D721Med (cell line): ENCODE data around the gene SKI.

Experiments
- DNase-seq: peaks from one replicate; pipeline ENCODE4 v3.0.0; 2011; ENCODE audit warnings: low spot score; ENCODE audit not compliant: insufficient read length
- FAIRE-seq: peaks from 2 replicates; lab custom pipeline; 2011; peaks lifted over from hg19 to GRCh38; lab: Jason Lieb, UNC
- CTCF ChIP-seq: IDR thresholded peaks from 2 replicates; pipeline ENCODE4 v1.5.1; 2012; ENCODE audit warnings: mild to moderate bottlenecking, control low read depth; ENCODE audit not compliant: insufficient read depth; ENCODE audit errors: missing control alignments

SKI gene

GRCh38 chr1:2268285-2269056, 40.4 kb downstream of the SKI start:
- FAIRE-seq = no peak
- DNase-seq = no peak
- TF ChIP-seq CTCF = no peak

DNA sequence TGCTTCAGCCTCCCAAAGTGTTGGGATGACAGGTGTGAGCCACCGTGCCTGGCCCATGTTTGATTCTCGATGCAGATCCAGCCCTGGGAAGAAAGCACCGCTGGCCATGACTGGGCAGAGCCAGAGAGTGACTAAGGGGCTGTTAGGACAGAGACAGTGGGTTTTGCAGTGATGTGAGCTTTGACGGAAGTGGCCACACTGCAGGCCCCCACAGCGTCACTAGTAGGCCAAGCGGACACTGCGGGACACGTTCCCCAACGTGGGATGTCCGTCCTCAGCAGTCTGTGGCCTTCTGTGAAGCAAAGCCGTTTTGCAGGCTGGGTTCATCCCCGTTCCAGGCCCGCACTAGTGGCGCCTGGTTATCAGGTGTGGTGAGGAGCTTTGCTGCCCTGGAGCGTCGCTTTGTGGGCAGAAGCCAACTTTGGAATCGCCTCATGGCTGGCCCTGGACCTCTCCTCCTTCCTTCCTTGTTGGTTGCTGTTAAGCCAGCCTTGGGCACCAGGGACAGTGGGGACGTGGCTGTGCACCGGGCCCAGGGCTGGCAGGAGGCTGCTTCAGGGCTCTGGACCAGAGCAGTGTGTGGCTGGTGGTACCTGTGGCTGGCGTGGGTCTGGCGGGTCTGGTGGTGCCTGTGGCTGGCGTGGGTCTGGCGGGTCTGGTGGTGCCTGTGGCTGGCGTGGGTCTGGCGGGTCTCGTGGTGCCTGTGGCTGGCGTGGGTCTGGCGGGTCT, 41.2 kb downstream of the SKI start:
- DNase-seq (no peak), FAIRE-seq (no peak)

GRCh38 chr1:2269922-2270259, 41.8 kb downstream of the SKI start:
- TF ChIP-seq CTCF = no peak
- no peak for FAIRE-seq
- DNase-seq = no peak

More for the DNA sequence above, 41.2 kb downstream of the SKI start:
- TF ChIP-seq CTCF = no peak

DNA sequence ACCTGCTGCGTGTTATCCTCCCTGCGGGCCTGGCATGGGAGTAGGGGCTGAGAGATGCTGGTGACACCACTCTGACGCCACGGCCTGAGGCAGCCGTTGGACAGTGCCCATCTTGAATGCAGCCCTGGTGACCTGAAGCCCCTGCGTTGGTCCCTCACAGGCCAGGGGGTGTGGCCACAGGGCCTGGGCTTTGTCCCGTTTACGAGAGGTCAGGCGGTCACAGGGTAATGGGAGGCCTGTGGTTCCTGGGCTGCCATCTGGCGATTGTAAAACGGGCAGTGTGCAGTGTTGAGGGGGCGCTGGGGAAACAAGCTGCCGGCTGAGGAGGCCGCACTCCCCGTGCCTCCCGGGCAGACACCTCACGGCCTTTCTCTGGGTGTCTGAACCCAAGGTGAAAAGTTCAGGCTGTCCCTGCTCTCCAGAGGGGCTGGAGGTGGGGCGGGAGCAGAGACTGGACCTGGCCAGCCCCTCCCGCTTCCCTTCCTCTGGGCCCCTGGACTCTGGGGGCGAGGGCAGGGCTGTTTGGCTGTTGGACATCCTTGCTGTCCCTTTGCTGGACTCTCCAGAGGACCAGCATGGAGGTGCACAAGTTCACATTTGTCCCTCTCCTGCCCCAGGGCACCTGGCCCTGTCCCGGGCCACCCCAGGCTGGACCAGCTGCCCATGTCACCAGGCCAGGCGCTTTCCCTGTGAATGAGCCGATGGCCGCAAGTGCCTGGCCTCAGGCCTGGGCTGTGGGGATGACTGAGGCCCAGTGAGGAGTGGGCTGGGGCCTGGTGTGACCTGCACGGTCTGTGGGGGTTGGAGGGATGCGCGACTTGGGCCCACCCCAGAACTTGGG, 42.4 kb downstream of the SKI start:
- FAIRE-seq (no peak), DNase-seq (no peak)
- no peak for TF ChIP-seq CTCF

DNA sequence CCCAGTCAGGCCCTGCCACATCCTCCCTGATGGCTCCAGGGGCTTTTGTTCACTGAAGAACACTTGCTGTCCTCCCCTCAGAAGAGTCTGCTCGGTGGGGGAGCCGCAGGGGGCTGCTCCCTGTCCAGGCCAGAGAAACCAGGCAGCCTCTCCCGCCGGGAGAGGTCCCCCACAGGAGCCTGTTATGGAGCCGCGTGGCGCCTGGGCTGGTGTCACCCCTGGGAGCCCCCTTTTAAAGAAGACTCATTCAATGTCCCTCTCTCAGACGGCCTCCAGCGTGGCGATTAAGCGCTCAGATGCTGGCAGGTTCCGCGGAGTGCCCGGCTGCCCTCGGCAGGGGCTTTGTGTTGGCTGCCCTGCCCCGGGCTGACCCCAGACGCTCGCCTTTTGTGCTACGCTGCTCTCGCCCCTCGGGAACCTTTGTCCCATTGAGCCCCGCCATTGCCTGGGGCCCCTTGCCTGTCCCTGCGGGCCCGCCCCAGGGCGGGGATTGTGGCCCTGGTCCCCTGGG, 43.1 kb downstream of the SKI start:
- no peak for TF ChIP-seq CTCF
- DNase-seq (no peak), FAIRE-seq (no peak)

GRCh38 chr1:2271841-2272655, 43.9 kb downstream of the SKI start:
- no peak for FAIRE-seq
- DNase-seq = no peak

More at GRCh38 chr1:2271841-2272655, 43.9 kb downstream of the SKI start:
- no peak for TF ChIP-seq CTCF
